Nephron (organoid): Measurements from ENCODE around the gene NDC1.
A peak's percentile ranks its signal among the peaks of the same experiment; 100 is the strongest.

Experiments
- H3K27ac Mint-ChIP-seq, 3 experiments: 2 replicates each; pipeline ENCODE4 v1.8.0; 2020; ENCODE audit warnings: mixed read lengths in 3 of 3, mild to moderate bottlenecking in 2 of 3, moderate library complexity in 1 of 3
- H3K27me3 Mint-ChIP-seq: 2 replicates; pipeline ENCODE4 v1.8.0; 2021; ENCODE audit warnings: low read depth, mild to moderate bottlenecking, moderate library complexity, mixed read lengths
- H3K36me3 Mint-ChIP-seq: 2 replicates; pipeline ENCODE4 v1.8.0; 2020; ENCODE audit warnings: low read depth, mixed read lengths
- H3K4me1 Mint-ChIP-seq: 2 replicates; pipeline ENCODE4 v1.8.0; 2020; ENCODE audit warnings: mixed read lengths
- H3K4me3 Mint-ChIP-seq, 3 experiments: 2 replicates each; pipeline ENCODE4 v1.8.0; 2020; ENCODE audit warnings: mild to moderate bottlenecking in 3 of 3, mixed read lengths in 3 of 3, moderate library complexity in 2 of 3
- H3K9me3 Mint-ChIP-seq: 2 replicates; pipeline ENCODE4 v1.8.0; 2020; ENCODE audit warnings: mixed read lengths
- CTCF ChIP-seq, 3 experiments: fragments of 200-600 bp; sonication (generic); IDR thresholded peaks; one replicate each; pipeline ENCODE4 v1.5.0; 2021; ENCODE audit warnings: antibody characterized with exemption in 3 of 3; ENCODE audit not compliant: unreplicated experiment in 3 of 3

The NDC1 gene

GRCh38 chr1:53735261-53735660 is 102.8 kb downstream of the NDC1 start:
- no peaks in the 10 kb centered on the region for H3K9me3 Mint-ChIP-seq
- no peaks in the 10 kb centered on the region for H3K36me3 Mint-ChIP-seq
- peaks cover 89% of the 10 kb centered on the region for H3K27me3 Mint-ChIP-seq
- no peak for TF ChIP-seq CTCF (IDR thresholded peaks at IDR 0.05; ENCODE audit: unreplicated experiment in 3 of 3)
- no peak overlapping the region for H3K4me3 Mint-ChIP-seq
- H3K27ac Mint-ChIP-seq = peak overlapping the region in 1 of 3 experiments; percentile 8
- H3K4me1 Mint-ChIP-seq = peaks cover 36% of the 10 kb centered on the region

GRCh38 chr1:53734650-53735211 is 103.4 kb downstream of the NDC1 start:
- Mint-ChIP-seq H3K4me1 (peaks cover 41% of the 10 kb centered on the region), H3K9me3 (no peaks in the 10 kb centered on the region), H3K4me3 (no peak overlapping the region), H3K27me3 (peaks cover 85% of the 10 kb centered on the region), H3K36me3 (no peaks in the 10 kb centered on the region), H3K27ac (peak overlapping the region in 2 of 3 experiments; percentile 8 to 17)
- TF ChIP-seq CTCF (IDR thresholded peaks at IDR 0.05; ENCODE audit: unreplicated experiment in 3 of 3) = no peak

- H3K4me1 Mint-ChIP-seq = peaks cover 47% of the 10 kb centered on the region
- peak overlapping the region in 2 of 3 experiments; percentile 27 to 53 for H3K27ac Mint-ChIP-seq
- H3K4me3 Mint-ChIP-seq = no peak overlapping the region
- no peaks in the 10 kb centered on the region for H3K36me3 Mint-ChIP-seq
- no peaks in the 10 kb centered on the region for H3K9me3 Mint-ChIP-seq
- TF ChIP-seq CTCF (IDR thresholded peaks at IDR 0.05; ENCODE audit: unreplicated experiment in 3 of 3) = no peak
- H3K27me3 Mint-ChIP-seq = peaks cover 84% of the 10 kb centered on the region
Measured at GRCh38 chr1:53733975-53734649, 104.0 kb downstream of the NDC1 start.

- H3K4me1 Mint-ChIP-seq = peaks cover 53% of the 10 kb centered on the region
- no peaks in the 10 kb centered on the region for H3K9me3 Mint-ChIP-seq
- no peak overlapping the region for H3K4me3 Mint-ChIP-seq
- peak overlapping the region in 2 of 3 experiments; percentile 27 to 53 for H3K27ac Mint-ChIP-seq
- peaks cover 82% of the 10 kb centered on the region for H3K27me3 Mint-ChIP-seq
- no peaks in the 10 kb centered on the region for H3K36me3 Mint-ChIP-seq
- no peak for TF ChIP-seq CTCF (IDR thresholded peaks at IDR 0.05; ENCODE audit: unreplicated experiment in 3 of 3)
Measured at GRCh38 chr1:53733447-53733931, 104.6 kb downstream of the NDC1 start.

- no peaks in the 10 kb centered on the region for H3K9me3 Mint-ChIP-seq
Measured at GRCh38 chr1:53732912-53733317, 105.2 kb downstream of the NDC1 start.

More at GRCh38 chr1:53732912-53733317, 105.2 kb downstream of the NDC1 start:
- no peaks in the 10 kb centered on the region for H3K36me3 Mint-ChIP-seq
- peaks cover 81% of the 10 kb centered on the region for H3K27me3 Mint-ChIP-seq
- no peak for TF ChIP-seq CTCF (IDR thresholded peaks at IDR 0.05; ENCODE audit: unreplicated experiment in 3 of 3)
- H3K4me1 Mint-ChIP-seq = peaks cover 56% of the 10 kb centered on the region
- peak overlapping the region; percentile 14 to 91 (median 44) for H3K27ac Mint-ChIP-seq
- H3K4me3 Mint-ChIP-seq = no peak overlapping the region
